Measurements from ENCODE around the gene FUT1.
A peak's percentile ranks its signal among the peaks of the same experiment; 100 is the strongest.

Gene FUT1

DNA sequence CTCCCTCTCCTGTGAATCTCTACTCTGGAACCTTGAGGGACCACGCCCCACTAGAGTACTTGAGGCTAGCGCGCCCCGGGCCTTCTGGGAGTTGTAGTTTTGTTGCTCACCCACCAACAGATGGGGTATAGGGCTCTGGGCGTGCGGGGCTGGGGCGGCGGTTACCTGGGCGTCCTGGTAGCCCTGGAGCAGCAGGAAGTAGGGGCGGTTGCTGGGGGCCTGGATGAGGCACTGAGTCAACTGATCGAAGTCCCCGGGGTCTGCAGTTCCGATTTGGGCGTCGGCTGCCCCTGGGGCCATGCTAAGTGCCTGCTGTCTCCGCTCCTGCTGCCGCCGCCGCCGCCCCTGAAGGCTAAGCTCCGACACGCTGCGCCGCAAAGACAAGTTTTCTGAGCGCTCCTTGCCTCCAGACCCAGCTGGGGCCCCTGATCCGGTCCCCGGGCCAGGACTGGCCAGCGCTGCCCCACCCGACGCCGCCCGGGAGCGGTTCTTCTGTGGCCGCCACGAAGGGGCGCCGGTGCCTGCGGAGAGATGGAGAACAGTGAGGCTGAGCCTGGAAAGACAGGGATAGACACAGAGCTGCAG is 17.3 kb downstream of the FUT1 start:
- peaks cover 3% of the 10 kb centered on the region for H3K36me3 ChIP-seq (ENCODE audit: control insufficient read depth, insufficient read depth, low read length)
- H3K9me3 ChIP-seq (ENCODE audit: control insufficient read depth, insufficient read depth, low read length), result no peaks in the 10 kb centered on the region
- H3K27me3 ChIP-seq (ENCODE audit: control insufficient read depth, insufficient read depth, low read length), result peaks cover 11% of the 10 kb centered on the region
- peaks cover 3% of the 10 kb centered on the region for H3K4me1 ChIP-seq (ENCODE audit: control insufficient read depth, insufficient read depth, low read length)
- H3K9ac ChIP-seq (ENCODE audit: low read depth, low read length), result no peak overlapping the region
- peak overlapping the region; percentile 45 for H3K4me3 ChIP-seq (ENCODE audit: low read depth, low read length)

DNA sequence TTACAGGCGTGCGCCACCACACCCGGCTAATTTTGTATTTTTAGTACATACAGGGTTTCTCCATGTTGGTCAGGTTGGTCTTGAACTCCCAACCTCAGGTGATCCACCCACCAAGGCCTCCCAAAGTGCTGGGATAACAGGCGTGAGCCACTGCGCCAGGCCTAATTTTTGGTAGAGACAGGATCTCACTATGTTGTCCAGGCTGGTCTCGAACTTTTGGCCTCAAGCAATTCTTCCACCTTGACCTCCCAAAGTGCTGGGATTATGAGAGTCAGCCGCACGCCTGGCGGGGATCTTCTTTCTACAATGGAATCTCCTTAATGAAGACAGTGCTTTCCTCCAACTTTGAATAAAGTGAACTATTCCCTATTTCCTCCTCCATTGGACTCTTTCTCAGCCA is 17.8 kb downstream of the FUT1 start:
- Histone ChIP-seq H3K36me3 (ENCODE audit: control insufficient read depth, insufficient read depth, low read length) (peaks cover 3% of the 10 kb centered on the region), H3K9ac (ENCODE audit: low read depth, low read length) (no peak overlapping the region), H3K9me3 (ENCODE audit: control insufficient read depth, insufficient read depth, low read length) (no peaks in the 10 kb centered on the region), H3K4me3 (ENCODE audit: low read depth, low read length) (no peak overlapping the region), H3K27me3 (ENCODE audit: control insufficient read depth, insufficient read depth, low read length) (peaks cover 6% of the 10 kb centered on the region), H3K4me1 (ENCODE audit: control insufficient read depth, insufficient read depth, low read length) (peaks cover 3% of the 10 kb centered on the region)

DNA sequence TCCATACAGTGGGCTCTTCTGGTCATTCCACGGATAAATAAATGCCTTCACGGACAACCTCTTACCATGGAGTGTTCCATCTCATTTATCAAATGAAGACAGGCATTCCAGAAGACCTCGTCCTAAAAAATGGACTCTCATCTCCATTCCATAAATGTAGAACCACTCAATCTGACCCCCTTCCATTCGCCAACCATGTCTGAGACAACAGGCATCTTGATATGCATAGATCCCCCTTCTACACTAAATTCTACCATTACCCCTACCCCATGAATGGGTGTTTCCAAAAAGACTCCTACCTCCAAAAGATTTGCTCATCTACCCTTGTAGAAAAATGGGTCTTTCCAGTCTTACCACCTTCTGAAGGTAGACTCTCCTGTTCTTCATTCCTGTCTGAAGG is 21.0 kb downstream of the FUT1 start:
- Histone ChIP-seq H3K9me3 (ENCODE audit: control insufficient read depth, insufficient read depth, low read length) (no peaks in the 10 kb centered on the region), H3K4me1 (ENCODE audit: control insufficient read depth, insufficient read depth, low read length) (no peaks in the 10 kb centered on the region), H3K27me3 (ENCODE audit: control insufficient read depth, insufficient read depth, low read length) (no peaks in the 10 kb centered on the region), H3K9ac (ENCODE audit: low read depth, low read length) (no peak overlapping the region), H3K4me3 (ENCODE audit: low read depth, low read length) (no peak overlapping the region), H3K36me3 (ENCODE audit: control insufficient read depth, insufficient read depth, low read length) (peaks cover 3% of the 10 kb centered on the region)

DNA sequence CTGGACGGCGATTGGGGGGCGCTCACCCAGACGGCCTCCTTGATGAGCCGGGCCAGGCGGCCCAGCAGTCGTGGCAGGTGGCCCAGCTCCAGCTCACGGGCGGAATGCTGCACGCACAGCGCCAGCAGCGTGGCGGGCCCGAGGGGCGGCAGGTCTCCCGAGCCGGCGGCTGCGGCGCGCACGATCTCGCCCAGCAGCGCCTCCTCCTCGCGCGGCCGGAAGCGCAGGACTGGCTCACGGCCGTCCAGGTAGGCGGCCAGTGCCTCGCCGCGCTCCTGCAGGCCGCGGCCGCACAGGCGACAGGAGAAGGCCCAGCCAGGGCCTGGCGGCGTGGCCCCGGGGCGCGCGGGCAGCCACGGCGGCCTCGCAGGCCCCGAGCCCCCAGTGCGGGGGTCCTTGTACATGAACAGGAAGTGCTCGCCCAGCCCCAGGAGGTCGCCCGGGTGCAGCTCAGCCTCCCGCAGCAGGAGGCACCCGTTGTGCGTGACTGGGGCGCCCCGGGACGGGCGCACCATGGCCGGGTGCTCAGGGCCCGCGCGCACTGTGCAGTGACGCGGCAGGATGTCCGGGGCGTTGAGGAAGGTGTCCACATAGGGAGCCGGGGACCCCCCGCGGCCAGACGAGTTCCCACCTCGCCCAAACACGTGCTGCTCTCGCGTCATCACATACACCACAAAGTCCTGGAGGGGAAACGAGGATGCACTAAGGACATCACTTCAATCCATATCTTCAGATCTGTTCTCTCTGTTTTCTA is 23.4 kb downstream of the FUT1 start:
- H3K27me3 ChIP-seq (ENCODE audit: control insufficient read depth, insufficient read depth, low read length), result no peaks in the 10 kb centered on the region
- no peak overlapping the region for H3K9ac ChIP-seq (ENCODE audit: low read depth, low read length)
- no peaks in the 10 kb centered on the region for H3K9me3 ChIP-seq (ENCODE audit: control insufficient read depth, insufficient read depth, low read length)
- H3K4me3 ChIP-seq (ENCODE audit: low read depth, low read length), result peak overlapping the region; percentile 52
- H3K36me3 ChIP-seq (ENCODE audit: control insufficient read depth, insufficient read depth, low read length), result peaks cover 3% of the 10 kb centered on the region
- no peaks in the 10 kb centered on the region for H3K4me1 ChIP-seq (ENCODE audit: control insufficient read depth, insufficient read depth, low read length)

DNA sequence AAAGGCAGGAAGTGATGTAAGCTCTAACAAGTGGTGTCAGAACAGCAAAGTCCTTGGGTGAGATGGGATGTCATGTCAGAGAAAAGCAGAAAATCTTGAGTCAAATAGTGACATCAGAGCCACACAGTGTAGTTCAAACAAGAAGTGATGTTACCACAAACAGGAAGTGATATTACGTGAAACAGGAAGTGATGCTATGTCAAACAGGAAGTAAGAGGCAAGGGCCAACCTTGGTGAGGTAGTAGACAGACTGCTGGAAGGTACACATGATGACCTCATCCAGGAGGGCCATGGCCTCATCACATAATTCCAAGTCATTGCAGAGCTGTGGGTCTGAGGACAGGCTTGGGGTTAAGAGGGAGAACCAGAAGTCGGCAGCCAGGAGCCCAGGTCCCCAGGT is 25.9 kb downstream of the FUT1 start:
- H3K9ac ChIP-seq (ENCODE audit: low read depth, low read length), result no peak overlapping the region
- no peak overlapping the region for H3K4me3 ChIP-seq (ENCODE audit: low read depth, low read length)
- no peaks in the 10 kb centered on the region for H3K36me3 ChIP-seq (ENCODE audit: control insufficient read depth, insufficient read depth, low read length)
- no peaks in the 10 kb centered on the region for H3K9me3 ChIP-seq (ENCODE audit: control insufficient read depth, insufficient read depth, low read length)
- H3K27me3 ChIP-seq (ENCODE audit: control insufficient read depth, insufficient read depth, low read length), result no peaks in the 10 kb centered on the region
- H3K4me1 ChIP-seq (ENCODE audit: control insufficient read depth, insufficient read depth, low read length), result no peaks in the 10 kb centered on the region

DNA sequence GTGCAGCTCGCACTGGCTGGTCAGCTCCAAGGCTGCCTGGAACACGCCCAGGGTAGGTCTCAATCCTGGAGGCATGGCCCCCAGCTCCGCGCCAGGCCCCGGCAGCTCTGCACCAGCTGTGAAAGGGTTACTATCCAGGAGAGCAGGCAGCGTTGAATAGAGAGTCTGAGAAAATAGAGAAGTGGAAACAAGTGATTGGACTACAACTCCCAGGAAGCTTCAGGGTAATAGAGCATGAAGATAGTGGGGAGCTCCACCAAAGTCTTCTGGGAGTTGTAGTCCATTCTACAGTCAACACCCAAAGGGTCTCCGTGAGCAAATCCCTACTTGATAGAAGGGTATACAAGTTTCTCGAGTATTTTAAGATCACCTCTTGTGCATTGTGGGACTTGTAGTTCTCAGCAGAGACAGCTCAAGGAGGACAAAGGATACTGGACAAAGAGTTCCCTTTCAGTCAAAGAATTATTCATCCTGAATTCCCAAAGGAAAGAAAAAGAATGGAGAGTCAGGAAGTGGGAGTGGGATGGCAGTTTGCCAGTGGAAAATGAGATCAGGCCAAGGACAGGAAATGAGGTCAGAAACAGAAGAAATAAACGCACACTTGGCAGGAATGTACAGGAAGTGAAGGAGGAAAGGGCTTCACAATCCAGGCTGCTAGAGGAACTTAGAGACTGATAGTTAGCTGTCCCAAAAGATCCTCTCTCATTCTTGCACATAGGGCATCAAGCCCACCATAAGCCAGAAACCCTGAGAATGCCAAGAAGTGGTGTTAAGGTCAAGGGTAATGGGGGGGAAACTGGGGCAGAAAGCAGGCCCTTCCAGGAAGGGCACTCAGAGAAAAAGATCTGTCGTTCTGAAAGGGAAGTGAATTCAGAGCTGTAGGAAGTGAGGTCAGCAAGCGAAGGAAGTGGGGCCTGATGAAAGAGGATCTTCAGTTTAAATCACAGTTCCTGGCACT is 27.4 kb downstream of the FUT1 start:
- H3K4me3 ChIP-seq (ENCODE audit: low read depth, low read length), result no peak overlapping the region
- H3K9ac ChIP-seq (ENCODE audit: low read depth, low read length), result no peak overlapping the region
- no peaks in the 10 kb centered on the region for H3K27me3 ChIP-seq (ENCODE audit: control insufficient read depth, insufficient read depth, low read length)
- no peaks in the 10 kb centered on the region for H3K4me1 ChIP-seq (ENCODE audit: control insufficient read depth, insufficient read depth, low read length)
- H3K9me3 ChIP-seq (ENCODE audit: control insufficient read depth, insufficient read depth, low read length), result no peaks in the 10 kb centered on the region
- no peaks in the 10 kb centered on the region for H3K36me3 ChIP-seq (ENCODE audit: control insufficient read depth, insufficient read depth, low read length)

DNA sequence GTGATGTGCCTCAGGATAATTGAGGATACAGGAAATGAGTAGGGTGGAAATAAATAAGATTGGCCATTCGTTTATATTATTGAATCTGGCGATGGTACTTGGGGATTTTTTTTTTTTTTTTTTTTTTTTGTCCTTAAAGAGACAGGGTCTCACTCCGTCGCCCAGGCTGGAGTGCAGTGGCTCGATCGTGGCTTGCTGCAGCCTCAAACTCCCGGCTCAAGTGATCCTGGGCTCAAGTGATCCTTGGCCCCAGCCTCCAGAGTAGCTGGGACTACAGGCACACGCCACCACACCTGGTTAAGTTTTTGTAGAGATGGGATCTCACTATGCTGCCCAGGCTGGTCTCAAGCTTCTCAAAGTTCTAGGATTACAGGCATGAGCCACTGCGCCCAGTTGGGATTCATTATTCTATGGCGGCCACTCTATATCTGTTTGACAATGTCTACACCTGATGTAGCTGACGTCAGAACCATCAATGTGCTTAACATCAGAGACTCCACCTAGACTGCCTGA is 30.2 kb downstream of the FUT1 start:
- H3K36me3 ChIP-seq (ENCODE audit: control insufficient read depth, insufficient read depth, low read length), result no peaks in the 10 kb centered on the region
- no peak overlapping the region for H3K9ac ChIP-seq (ENCODE audit: low read depth, low read length)
- H3K4me3 ChIP-seq (ENCODE audit: low read depth, low read length), result no peak overlapping the region
- H3K9me3 ChIP-seq (ENCODE audit: control insufficient read depth, insufficient read depth, low read length), result no peaks in the 10 kb centered on the region
- peaks cover 7% of the 10 kb centered on the region for H3K4me1 ChIP-seq (ENCODE audit: control insufficient read depth, insufficient read depth, low read length)
- H3K27me3 ChIP-seq (ENCODE audit: control insufficient read depth, insufficient read depth, low read length), result no peaks in the 10 kb centered on the region

DNA sequence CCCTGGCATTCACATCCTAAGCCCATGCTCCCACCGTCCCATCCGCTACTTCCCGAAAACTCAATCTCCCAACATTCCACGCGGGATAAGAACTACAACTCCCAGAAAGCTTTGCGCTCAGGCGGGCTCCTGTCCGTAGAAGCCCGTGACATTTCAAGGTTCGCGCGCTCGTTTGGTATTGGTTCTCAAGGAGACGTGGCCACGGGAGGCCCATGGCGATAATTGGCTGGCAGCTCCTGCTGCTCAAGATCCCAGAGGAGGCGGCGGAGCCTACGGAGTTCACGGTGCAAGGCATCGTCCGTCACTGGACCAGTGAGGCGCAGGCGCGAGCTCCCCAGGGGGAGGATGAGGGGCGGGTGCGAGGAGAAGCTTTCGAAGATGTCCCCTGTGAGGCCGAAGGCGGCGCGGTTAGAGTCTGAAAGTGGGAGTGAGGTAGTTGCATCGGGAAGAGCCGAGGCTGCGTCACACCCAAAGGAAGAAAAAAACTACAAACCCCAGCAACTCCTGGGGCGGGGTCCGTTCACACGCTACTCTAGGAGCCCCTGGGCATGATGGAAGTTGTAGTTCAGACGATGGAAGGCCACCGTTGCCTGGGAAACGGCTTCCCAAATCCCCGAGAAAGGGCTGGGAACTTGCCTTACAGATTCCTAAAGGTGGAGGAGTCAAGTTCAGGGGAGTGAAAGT is 31.7 kb downstream of the FUT1 start:
- peak overlapping the region; percentile 70 for H3K9ac ChIP-seq (ENCODE audit: low read depth, low read length)
- no peaks in the 10 kb centered on the region for H3K9me3 ChIP-seq (ENCODE audit: control insufficient read depth, insufficient read depth, low read length)

DNA sequence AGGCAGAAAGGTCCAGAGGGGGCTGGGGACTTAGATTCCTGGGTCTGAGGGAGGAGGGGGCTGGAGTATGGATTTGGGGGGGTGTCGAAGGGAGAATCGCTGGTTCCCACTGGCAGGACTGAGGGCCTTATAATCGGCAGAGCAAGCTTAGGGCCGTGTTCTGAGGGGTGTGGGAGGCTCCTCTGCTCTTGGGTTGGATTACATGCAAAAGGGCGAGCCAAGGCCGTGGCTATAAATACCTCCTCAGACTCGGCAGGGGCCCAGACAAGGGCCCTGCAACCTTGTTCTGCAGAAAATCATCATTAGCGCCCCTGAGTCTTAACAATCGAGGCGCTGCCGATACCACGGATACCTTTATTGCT is 32.2 kb downstream of the FUT1 start:
- no peaks in the 10 kb centered on the region for H3K9me3 ChIP-seq (ENCODE audit: control insufficient read depth, insufficient read depth, low read length)
- no peak overlapping the region for H3K9ac ChIP-seq (ENCODE audit: low read depth, low read length)
- H3K4me1 ChIP-seq (ENCODE audit: control insufficient read depth, insufficient read depth, low read length), result peaks cover 10% of the 10 kb centered on the region
- H3K27me3 ChIP-seq (ENCODE audit: control insufficient read depth, insufficient read depth, low read length), result no peaks in the 10 kb centered on the region
- H3K36me3 ChIP-seq (ENCODE audit: control insufficient read depth, insufficient read depth, low read length), result no peaks in the 10 kb centered on the region
- peak overlapping the region; percentile 84 for H3K4me3 ChIP-seq (ENCODE audit: low read depth, low read length)

More for the DNA sequence above, 31.7 kb downstream of the FUT1 start:
- H3K4me1 ChIP-seq (ENCODE audit: control insufficient read depth, insufficient read depth, low read length), result peaks cover 10% of the 10 kb centered on the region
- H3K27me3 ChIP-seq (ENCODE audit: control insufficient read depth, insufficient read depth, low read length), result no peaks in the 10 kb centered on the region
- no peaks in the 10 kb centered on the region for H3K36me3 ChIP-seq (ENCODE audit: control insufficient read depth, insufficient read depth, low read length)
- H3K4me3 ChIP-seq (ENCODE audit: low read depth, low read length), result peak overlapping the region; percentile 84

DNA sequence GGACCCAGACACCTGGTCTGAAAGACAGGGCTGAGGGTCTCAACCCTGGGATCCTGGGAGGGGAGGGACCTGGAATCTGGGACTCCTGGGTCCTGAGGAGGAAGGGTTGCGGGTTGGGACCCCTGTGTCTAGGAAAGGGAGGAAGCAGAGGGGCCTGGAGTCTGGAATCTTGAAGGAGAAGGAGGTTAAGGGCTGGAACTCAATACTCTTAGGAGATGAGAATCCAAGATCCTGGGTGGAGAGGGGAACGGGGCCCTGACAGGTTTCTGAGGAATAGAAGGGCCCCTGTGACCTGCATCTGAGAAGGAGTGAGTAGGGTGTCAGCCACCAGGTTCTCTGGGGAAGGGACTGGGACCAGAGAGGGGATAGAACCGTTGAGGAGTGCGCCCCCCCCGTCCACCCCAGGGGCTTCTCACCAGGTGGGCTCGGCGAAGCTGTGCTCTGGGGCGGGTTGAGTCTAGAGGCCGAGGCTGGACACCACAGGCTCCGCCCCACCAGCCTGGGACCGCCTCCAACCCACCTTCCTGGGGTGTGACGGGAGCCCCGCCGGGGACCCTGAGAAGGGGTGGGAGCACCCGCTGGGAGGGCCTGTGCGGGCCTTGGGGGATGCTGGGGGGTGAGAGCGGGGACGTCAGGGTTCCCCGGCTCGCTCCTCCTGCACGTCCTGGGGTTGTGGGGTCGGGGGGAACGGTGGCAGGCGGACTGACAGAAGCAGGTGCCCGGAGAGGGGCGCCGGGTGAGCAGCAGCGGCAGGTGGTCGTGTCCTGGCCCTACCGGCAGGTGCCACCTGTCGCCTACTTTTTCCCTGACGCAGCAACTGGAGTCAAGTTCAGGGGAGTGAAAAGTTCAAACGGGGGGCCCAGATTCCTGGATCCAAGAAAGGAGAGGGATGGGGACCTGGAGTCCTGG is 32.9 kb downstream of the FUT1 start, which contains the start of gene MAMSTR:
TSS of gene MAMSTR (minus strand) at position 463 of the 909 bp plus-strand sequence. CDS start 694 bp downstream, outside the sequence.
- no peak within 1 kb of the TSS for H3K9ac ChIP-seq (ENCODE audit: low read depth, low read length)
- peaks cover 12% of the 10 kb centered on the region for H3K4me1 ChIP-seq (ENCODE audit: control insufficient read depth, insufficient read depth, low read length)
- no peaks in the 10 kb centered on the region for H3K36me3 ChIP-seq (ENCODE audit: control insufficient read depth, insufficient read depth, low read length)
- no peaks in the 10 kb centered on the region for H3K9me3 ChIP-seq (ENCODE audit: control insufficient read depth, insufficient read depth, low read length)
- no peaks in the 10 kb centered on the region for H3K27me3 ChIP-seq (ENCODE audit: control insufficient read depth, insufficient read depth, low read length)
- peak within 1 kb of the TSS; percentile 84 for H3K4me3 ChIP-seq (ENCODE audit: low read depth, low read length)

Data from iPS-15b (cell line).